Activated T-cell treated with anti-CD3 and anti-CD28 coated beads for 4 hours (primary cell): ENCODE data around the gene LPP.

Experiments used
- DNase-seq: peaks from one replicate; pipeline ENCODE4 v3.0.0-alpha.2; 2020

Gene LPP

GRCh38 chr3:188170461-188171459 is 16.8 kb downstream of the LPP start:
- peak; percentile 28 for DNase-seq

GRCh38 chr3:188171682-188172467 is 17.9 kb downstream of the LPP start:
- no peak for DNase-seq

GRCh38 chr3:188174317-188175044 is 20.5 kb downstream of the LPP start:
- DNase-seq, result no peak

- no peak for DNase-seq
These were observed 22.5 kb downstream of the LPP start for GRCh38 chr3:188176476-188176875.

GRCh38 chr3:188176884-188177283 is 22.9 kb downstream of the LPP start:
- no peak for DNase-seq

GRCh38 chr3:188177721-188178120 is 23.8 kb downstream of the LPP start:
- DNase-seq, result no peak

GRCh38 chr3:188178293-188178936 is 24.5 kb downstream of the LPP start:
- DNase-seq, result no peak

- no peak for DNase-seq
These were observed 25.3 kb downstream of the LPP start for GRCh38 chr3:188179006-188179966.

- DNase-seq, result no peak
These were observed 26.2 kb downstream of the LPP start for GRCh38 chr3:188180114-188180513.

- no peak for DNase-seq
These were observed 29.5 kb downstream of the LPP start for GRCh38 chr3:188183452-188183851.

- no peak for DNase-seq
These were observed 30.2 kb downstream of the LPP start for GRCh38 chr3:188184160-188184559.

GRCh38 chr3:188184649-188185048 is 30.7 kb downstream of the LPP start:
- DNase-seq, result no peak

GRCh38 chr3:188185717-188186251 is 31.8 kb downstream of the LPP start:
- DNase-seq, result no peak

- no peak for DNase-seq
These were observed 33.1 kb downstream of the LPP start for GRCh38 chr3:188187053-188187452.

- DNase-seq, result no peak
These were observed 35.0 kb downstream of the LPP start for GRCh38 chr3:188188911-188189310.

GRCh38 chr3:188191460-188191859 is 37.5 kb downstream of the LPP start:
- DNase-seq, result no peak

- no peak for DNase-seq
These were observed 38.1 kb downstream of the LPP start for GRCh38 chr3:188192034-188192433.

- DNase-seq, result no peak
These were observed 40.4 kb downstream of the LPP start for GRCh38 chr3:188194332-188194731.

- DNase-seq, result no peak
These were observed 42.5 kb downstream of the LPP start for GRCh38 chr3:188196232-188196990.

GRCh38 chr3:188197388-188197847 is 43.5 kb downstream of the LPP start:
- DNase-seq, result no peak
